ENCODE measurements around the gene ASB4.

ASB4 gene

DNA sequence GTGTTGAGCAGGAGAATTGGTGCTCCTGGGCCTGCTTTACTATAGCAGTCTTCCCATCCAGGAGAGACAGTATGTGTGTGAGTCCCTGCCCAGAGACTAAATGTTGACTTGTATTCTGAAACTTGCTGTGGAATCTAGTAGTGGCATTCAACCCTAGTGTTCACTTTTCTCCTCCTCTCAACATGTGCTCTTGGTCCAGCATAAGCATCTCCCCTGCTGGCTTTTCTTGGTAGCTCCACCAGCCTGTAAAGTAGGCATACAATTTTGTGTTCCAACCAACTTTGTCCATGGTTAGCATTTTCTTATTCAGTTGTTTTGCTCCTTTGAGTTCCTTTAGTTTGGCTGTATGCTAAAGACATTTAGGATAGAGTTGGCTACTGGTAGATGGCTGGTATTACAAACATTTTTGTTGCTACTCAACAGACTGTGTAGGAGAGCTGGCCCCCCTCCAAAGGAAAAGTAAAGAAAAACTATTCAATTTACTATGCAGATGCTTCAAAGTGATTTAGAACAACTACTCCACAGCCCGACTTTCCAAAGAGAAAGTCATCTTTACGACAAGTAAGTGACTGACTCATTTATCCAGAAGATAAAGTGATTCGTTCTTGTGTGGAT is 46.0 kb downstream of the ASB4 start:
- Histone ChIP-seq H3K36me3 (ENCODE audit: control insufficient read depth, insufficient read depth, low read length) (no peaks in the 10 kb centered on the region), H3K4me3 (replicated peaks; ENCODE audit: low read depth, low read length) (no peak overlapping the region), H3K27me3 (replicated peaks; ENCODE audit: control insufficient read depth, insufficient read depth, low read length) (no peaks in the 10 kb centered on the region)
- TF ChIP-seq, protein P1, sequence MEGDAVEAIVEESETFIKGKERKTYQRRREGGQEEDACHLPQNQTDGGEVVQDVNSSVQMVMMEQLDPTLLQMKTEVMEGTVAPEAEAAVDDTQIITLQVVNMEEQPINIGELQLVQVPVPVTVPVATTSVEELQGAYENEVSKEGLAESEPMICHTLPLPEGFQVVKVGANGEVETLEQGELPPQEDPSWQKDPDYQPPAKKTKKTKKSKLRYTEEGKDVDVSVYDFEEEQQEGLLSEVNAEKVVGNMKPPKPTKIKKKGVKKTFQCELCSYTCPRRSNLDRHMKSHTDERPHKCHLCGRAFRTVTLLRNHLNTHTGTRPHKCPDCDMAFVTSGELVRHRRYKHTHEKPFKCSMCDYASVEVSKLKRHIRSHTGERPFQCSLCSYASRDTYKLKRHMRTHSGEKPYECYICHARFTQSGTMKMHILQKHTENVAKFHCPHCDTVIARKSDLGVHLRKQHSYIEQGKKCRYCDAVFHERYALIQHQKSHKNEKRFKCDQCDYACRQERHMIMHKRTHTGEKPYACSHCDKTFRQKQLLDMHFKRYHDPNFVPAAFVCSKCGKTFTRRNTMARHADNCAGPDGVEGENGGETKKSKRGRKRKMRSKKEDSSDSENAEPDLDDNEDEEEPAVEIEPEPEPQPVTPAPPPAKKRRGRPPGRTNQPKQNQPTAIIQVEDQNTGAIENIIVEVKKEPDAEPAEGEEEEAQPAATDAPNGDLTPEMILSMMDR (IDR thresholded peaks at IDR 0.05; ENCODE audit: insufficient read depth, low read length, poor library complexity, severe bottlenecking), result no peak
- no peak for DNase-seq (ENCODE audit: extremely low read depth, insufficient read length)

DNA sequence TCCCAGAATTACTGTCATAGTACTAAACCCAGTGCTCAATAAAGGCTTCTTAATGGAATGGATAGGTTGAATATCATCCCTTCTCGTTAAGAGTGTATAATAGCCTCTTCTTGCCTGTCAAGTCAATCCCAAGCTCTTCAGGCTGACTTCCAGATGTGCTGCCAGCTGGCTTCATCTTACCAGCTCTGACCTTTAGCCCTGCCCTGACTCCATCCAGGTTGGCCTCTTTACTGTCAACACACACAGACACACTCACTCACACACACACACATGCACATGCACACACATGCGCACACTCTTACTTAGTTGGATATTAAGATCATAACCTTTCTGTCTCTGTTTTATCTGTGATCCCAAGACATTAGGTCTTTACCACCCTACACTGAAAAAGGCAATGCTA is 49.1 kb downstream of the ASB4 start:
- H3K36me3 ChIP-seq (ENCODE audit: control insufficient read depth, insufficient read depth, low read length), result no peaks in the 10 kb centered on the region
- H3K27me3 ChIP-seq (replicated peaks; ENCODE audit: control insufficient read depth, insufficient read depth, low read length), result no peaks in the 10 kb centered on the region
- TF ChIP-seq, protein P1 (IDR thresholded peaks at IDR 0.05; ENCODE audit: insufficient read depth, low read length, poor library complexity, severe bottlenecking), result no peak
- no peak overlapping the region for H3K4me3 ChIP-seq (replicated peaks; ENCODE audit: low read depth, low read length)
- no peak for DNase-seq (ENCODE audit: extremely low read depth, insufficient read length)

DNA sequence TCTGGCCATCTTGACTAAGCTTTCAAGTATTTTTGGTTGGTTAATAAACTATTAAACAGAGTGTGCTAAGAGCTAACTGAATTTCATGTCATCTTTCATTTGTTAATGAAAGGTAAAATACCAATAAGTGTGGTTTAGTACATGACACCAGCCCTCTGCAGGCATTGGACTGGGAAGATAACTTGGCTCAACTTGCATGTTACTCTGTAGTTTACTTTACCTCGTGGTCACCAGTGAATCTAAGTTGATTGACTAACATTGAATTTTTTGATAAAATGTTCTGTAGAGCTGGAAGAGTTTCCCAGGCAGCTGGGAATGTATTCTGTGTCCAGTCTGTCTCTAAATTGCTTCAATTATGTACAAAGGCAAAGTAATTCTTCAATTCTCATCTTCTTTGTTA is 49.9 kb downstream of the ASB4 start:
- Histone ChIP-seq H3K4me3 (replicated peaks; ENCODE audit: low read depth, low read length) (no peak overlapping the region), H3K27me3 (replicated peaks; ENCODE audit: control insufficient read depth, insufficient read depth, low read length) (no peaks in the 10 kb centered on the region), H3K36me3 (ENCODE audit: control insufficient read depth, insufficient read depth, low read length) (no peaks in the 10 kb centered on the region)
- TF ChIP-seq, protein P1 (IDR thresholded peaks at IDR 0.05; ENCODE audit: insufficient read depth, low read length, poor library complexity, severe bottlenecking), result no peak
- DNase-seq (ENCODE audit: extremely low read depth, insufficient read length), result no peak

DNA sequence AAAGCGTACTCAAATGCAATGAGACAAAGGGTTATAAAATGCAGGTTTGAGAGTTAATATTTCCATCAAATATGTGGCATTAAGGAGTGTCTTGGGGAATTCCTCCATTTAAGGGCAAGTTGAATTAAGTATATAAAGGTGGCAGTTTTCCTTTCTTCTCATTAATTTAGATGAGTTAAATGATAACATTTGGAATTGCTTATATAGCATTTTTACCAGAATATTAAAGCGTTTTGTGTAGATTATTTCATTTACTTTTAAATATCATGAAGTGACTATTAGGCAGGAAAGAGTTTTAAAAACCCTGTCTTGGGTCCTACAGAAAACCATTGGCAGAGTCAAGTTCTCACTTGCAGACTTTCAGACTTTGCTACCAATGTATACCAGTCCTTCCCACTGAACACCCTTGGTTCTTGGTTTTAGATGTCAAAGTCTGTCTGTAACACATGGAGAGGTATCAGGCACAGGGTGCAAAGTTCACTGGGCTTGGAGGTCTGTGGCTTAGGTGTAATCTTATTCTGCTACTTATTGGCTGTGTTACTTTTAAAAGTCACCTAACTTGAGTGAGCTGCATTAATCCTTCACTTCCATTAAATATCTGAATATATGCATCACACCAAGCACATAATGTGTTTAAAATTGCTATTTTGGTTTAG is 51.0 kb downstream of the ASB4 start:
- H3K36me3 ChIP-seq (ENCODE audit: control insufficient read depth, insufficient read depth, low read length), result no peaks in the 10 kb centered on the region
- no peaks in the 10 kb centered on the region for H3K27me3 ChIP-seq (replicated peaks; ENCODE audit: control insufficient read depth, insufficient read depth, low read length)
- no peak overlapping the region for H3K4me3 ChIP-seq (replicated peaks; ENCODE audit: low read depth, low read length)
- TF ChIP-seq, protein P1 (IDR thresholded peaks at IDR 0.05; ENCODE audit: insufficient read depth, low read length, poor library complexity, severe bottlenecking), result no peak
- no peak for DNase-seq (ENCODE audit: extremely low read depth, insufficient read length)

DNA sequence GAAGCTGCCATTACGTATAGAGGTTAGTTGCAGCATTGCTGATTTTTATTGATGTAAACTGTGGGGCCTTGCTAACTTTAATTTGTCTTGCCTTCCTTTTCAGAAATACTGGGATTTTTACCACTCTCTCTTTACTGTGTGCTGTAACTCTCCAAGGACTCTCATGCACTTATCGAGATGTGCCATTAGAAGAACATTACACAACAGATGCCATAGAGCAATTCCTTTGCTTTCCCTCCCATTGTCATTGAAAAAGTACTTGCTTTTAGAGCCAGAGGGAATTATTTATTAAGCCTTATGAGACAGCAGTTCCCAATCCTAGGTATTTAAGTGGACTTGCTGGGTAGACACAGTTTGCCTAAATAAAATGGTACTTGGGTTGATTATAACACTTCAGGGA is 51.7 kb downstream of the ASB4 start:
- no peaks in the 10 kb centered on the region for H3K36me3 ChIP-seq (ENCODE audit: control insufficient read depth, insufficient read depth, low read length)
- TF ChIP-seq, protein P1 (IDR thresholded peaks at IDR 0.05; ENCODE audit: insufficient read depth, low read length, poor library complexity, severe bottlenecking), result no peak
- H3K4me3 ChIP-seq (replicated peaks; ENCODE audit: low read depth, low read length), result no peak overlapping the region
- no peaks in the 10 kb centered on the region for H3K27me3 ChIP-seq (replicated peaks; ENCODE audit: control insufficient read depth, insufficient read depth, low read length)
- no peak for DNase-seq (ENCODE audit: extremely low read depth, insufficient read length)
